T-helper 2 cell treated with Interferon-gamma antibody and Interleukin-4, amounts not matched to agents 5 μg/mL and 100 μg/mL, for 36 hours (primary cell): ENCODE data around the gene CCR5.

ENCODE experiments used
- DNase-seq: peaks from one replicate; pipeline ENCODE4 v3.0.0; 2021; ENCODE audit warnings: low spot score
- H3K27ac Mint-ChIP-seq: one replicate; pipeline ENCODE4 v1.8.0; 2021; ENCODE audit warnings: mild to moderate bottlenecking, mixed read lengths
- H3K27me3 Mint-ChIP-seq: one replicate; pipeline ENCODE4 v1.8.0; 2021; ENCODE audit warnings: low read depth, mixed read lengths
- H3K36me3 Mint-ChIP-seq: one replicate; pipeline ENCODE4 v1.8.0; 2021; ENCODE audit warnings: low read depth, mixed read lengths
- H3K4me1 Mint-ChIP-seq: one replicate; pipeline ENCODE4 v1.8.0; 2021; ENCODE audit warnings: low read depth, mixed read lengths
- H3K4me3 Mint-ChIP-seq: one replicate; pipeline ENCODE4 v1.8.0; 2022; ENCODE audit warnings: mild to moderate bottlenecking, moderate library complexity, mixed read lengths
- H3K9me3 Mint-ChIP-seq: one replicate; pipeline ENCODE4 v1.8.0; 2021; ENCODE audit warnings: mixed read lengths

CCR5 gene

GRCh38 chr3:46351646-46352045 is 19.1 kb upstream of the CCR5 start:
- H3K4me3 Mint-ChIP-seq, result no peak overlapping the region
- no peak overlapping the region for H3K27ac Mint-ChIP-seq

GRCh38 chr3:46353090-46353489 is 17.7 kb upstream of the CCR5 start:
- H3K27ac Mint-ChIP-seq, result peak overlapping the region; percentile 12
- H3K36me3 Mint-ChIP-seq, result peaks cover 25% of the 10 kb centered on the region
- H3K9me3 Mint-ChIP-seq, result peaks cover 9% of the 10 kb centered on the region
- H3K27me3 Mint-ChIP-seq, result peaks cover 66% of the 10 kb centered on the region
- DNase-seq, result no peak
- peak overlapping the region; percentile 21 for H3K4me3 Mint-ChIP-seq
- peaks cover 69% of the 10 kb centered on the region for H3K4me1 Mint-ChIP-seq

More at GRCh38 chr3:46351646-46352045, 19.1 kb upstream of the CCR5 start:
- DNase-seq, result no peak
- H3K27me3 Mint-ChIP-seq, result peaks cover 52% of the 10 kb centered on the region
- peaks cover 18% of the 10 kb centered on the region for H3K9me3 Mint-ChIP-seq
- H3K4me1 Mint-ChIP-seq, result peaks cover 72% of the 10 kb centered on the region
- peaks cover 28% of the 10 kb centered on the region for H3K36me3 Mint-ChIP-seq

- Mint-ChIP-seq H3K27ac (peak within 1 kb of the TSS; percentile 71), H3K4me1 (peaks cover 66% of the 10 kb centered on the region), H3K36me3 (peaks cover 27% of the 10 kb centered on the region), H3K4me3 (peak within 1 kb of the TSS; percentile 75), H3K9me3 (peaks cover 2% of the 10 kb centered on the region), H3K27me3 (peaks cover 68% of the 10 kb centered on the region)
- no peak for DNase-seq
These were observed 16.9 kb upstream of the CCR5 start, which contains the start of gene CCR2 for GRCh38 chr3:46353647-46354410. TSS of gene CCR2 (plus strand) at chr3:46354111. CDS start at chr3:46357528, 3,417 bp downstream.

- DNase-seq, result no peak
- Mint-ChIP-seq H3K4me3 (peak overlapping the region; percentile 75), H3K4me1 (peaks cover 64% of the 10 kb centered on the region), H3K9me3 (no peaks in the 10 kb centered on the region), H3K27me3 (peaks cover 73% of the 10 kb centered on the region), H3K36me3 (peaks cover 28% of the 10 kb centered on the region), H3K27ac (peak overlapping the region; percentile 71)
These were observed 16.3 kb upstream of the CCR5 start for GRCh38 chr3:46354478-46354877.

GRCh38 chr3:46354984-46355383 is 15.8 kb upstream of the CCR5 start:
- no peaks in the 10 kb centered on the region for H3K9me3 Mint-ChIP-seq
- H3K4me3 Mint-ChIP-seq, result peak overlapping the region; percentile 75
- no peak for DNase-seq
- peaks cover 63% of the 10 kb centered on the region for H3K4me1 Mint-ChIP-seq
- H3K27ac Mint-ChIP-seq, result peak overlapping the region; percentile 14
- peaks cover 28% of the 10 kb centered on the region for H3K36me3 Mint-ChIP-seq
- peaks cover 77% of the 10 kb centered on the region for H3K27me3 Mint-ChIP-seq

GRCh38 chr3:46356276-46356675 is 14.5 kb upstream of the CCR5 start:
- Mint-ChIP-seq H3K27me3 (peaks cover 76% of the 10 kb centered on the region), H3K9me3 (no peaks in the 10 kb centered on the region), H3K4me3 (peak overlapping the region; percentile 75), H3K36me3 (peaks cover 30% of the 10 kb centered on the region), H3K4me1 (peaks cover 58% of the 10 kb centered on the region), H3K27ac (no peak overlapping the region)
- DNase-seq, result no peak

- Mint-ChIP-seq H3K4me3 (peak overlapping the region; percentile 1), H3K36me3 (peaks cover 26% of the 10 kb centered on the region), H3K27ac (no peak overlapping the region), H3K9me3 (no peaks in the 10 kb centered on the region), H3K27me3 (peaks cover 72% of the 10 kb centered on the region), H3K4me1 (peaks cover 53% of the 10 kb centered on the region)
- DNase-seq, result no peak
These were observed 13.8 kb upstream of the CCR5 start for GRCh38 chr3:46356909-46357308.

- no peak for DNase-seq
- Mint-ChIP-seq H3K27me3 (peaks cover 74% of the 10 kb centered on the region), H3K9me3 (no peaks in the 10 kb centered on the region), H3K27ac (no peak overlapping the region), H3K36me3 (peaks cover 26% of the 10 kb centered on the region), H3K4me1 (peaks cover 42% of the 10 kb centered on the region), H3K4me3 (no peak overlapping the region)
These were observed 12.3 kb upstream of the CCR5 start for GRCh38 chr3:46358466-46358865.

GRCh38 chr3:46359733-46360493 is 10.8 kb upstream of the CCR5 start:
- no peak overlapping the region for H3K4me3 Mint-ChIP-seq
- no peak overlapping the region for H3K27ac Mint-ChIP-seq
- H3K36me3 Mint-ChIP-seq, result peaks cover 26% of the 10 kb centered on the region
- DNase-seq, result no peak
- H3K9me3 Mint-ChIP-seq, result no peaks in the 10 kb centered on the region
- peaks cover 79% of the 10 kb centered on the region for H3K27me3 Mint-ChIP-seq
- peaks cover 35% of the 10 kb centered on the region for H3K4me1 Mint-ChIP-seq

- H3K4me1 Mint-ChIP-seq, result peaks cover 30% of the 10 kb centered on the region
- no peak overlapping the region for H3K4me3 Mint-ChIP-seq
- no peaks in the 10 kb centered on the region for H3K9me3 Mint-ChIP-seq
- H3K36me3 Mint-ChIP-seq, result peaks cover 20% of the 10 kb centered on the region
- peaks cover 78% of the 10 kb centered on the region for H3K27me3 Mint-ChIP-seq
- H3K27ac Mint-ChIP-seq, result no peak overlapping the region
- no peak for DNase-seq
These were observed 9.8 kb upstream of the CCR5 start for GRCh38 chr3:46360907-46361306.

GRCh38 chr3:46361408-46362283 is 9.1 kb upstream of the CCR5 start:
- DNase-seq, result no peak

GRCh38 chr3:46365041-46365440 is 5.7 kb upstream of the CCR5 start:
- DNase-seq, result no peak
- Mint-ChIP-seq H3K4me1 (peaks cover 41% of the 10 kb centered on the region), H3K27me3 (peaks cover 63% of the 10 kb centered on the region), H3K27ac (no peak overlapping the region), H3K36me3 (peaks cover 8% of the 10 kb centered on the region), H3K9me3 (no peaks in the 10 kb centered on the region), H3K4me3 (no peak overlapping the region)

More at GRCh38 chr3:46361408-46362283, 9.1 kb upstream of the CCR5 start:
- Mint-ChIP-seq H3K27me3 (peaks cover 78% of the 10 kb centered on the region), H3K36me3 (peaks cover 19% of the 10 kb centered on the region), H3K27ac (peak overlapping the region; percentile 18), H3K9me3 (no peaks in the 10 kb centered on the region), H3K4me3 (no peak overlapping the region), H3K4me1 (peaks cover 30% of the 10 kb centered on the region)

GRCh38 chr3:46365737-46366524 is 4.8 kb upstream of the CCR5 start:
- Mint-ChIP-seq H3K27ac (no peak overlapping the region), H3K36me3 (peaks cover 8% of the 10 kb centered on the region), H3K9me3 (no peaks in the 10 kb centered on the region), H3K27me3 (peaks cover 57% of the 10 kb centered on the region), H3K4me3 (no peak overlapping the region), H3K4me1 (peaks cover 45% of the 10 kb centered on the region)
- DNase-seq, result no peak
